ENCODE measurements around the gene TSKU. TPM values are rescaled to one million over a fixed set of nuclear protein-coding genes. Genes with fewer than 3 reads are reported as not detected.
"Not testable (repeated sequence)": the region's sequence is repeated elsewhere in the genome, so short reads cannot be mapped to it uniquely, and the experiment has no call there.

The TSKU gene
- total RNA-seq, 1 donor from 2014 or later, result 59.5 TPM

DNA sequence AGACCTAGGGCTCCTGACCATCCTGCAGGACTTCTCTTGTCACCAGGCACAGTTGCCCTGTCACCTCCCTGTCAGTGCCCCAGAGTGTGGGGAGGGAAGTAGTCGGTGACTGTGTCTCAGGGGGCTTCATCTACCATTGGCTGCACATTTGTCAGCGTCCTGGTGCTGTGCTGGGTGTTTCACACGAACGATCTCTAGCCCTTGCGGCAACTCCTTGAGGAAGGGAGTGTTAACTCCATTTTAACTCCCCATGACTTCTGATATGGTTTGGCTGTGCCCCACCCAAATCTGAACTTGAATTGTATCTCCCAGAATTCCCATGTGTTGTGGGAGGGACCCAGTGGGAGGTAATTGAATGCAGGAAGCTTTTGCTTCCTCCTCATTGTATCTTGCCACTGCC is 7.1 kb downstream of the TSKU start:
- Histone ChIP-seq H3K4me3 (ENCODE audit: low read depth, low read length) (no peak overlapping the region), H3K36me3 (ENCODE audit: control insufficient read depth, insufficient read depth, low read length) (no peaks in the 10 kb centered on the region), H3K27me3 (ENCODE audit: control insufficient read depth, insufficient read depth, low read length) (no peaks in the 10 kb centered on the region)
- no peak for DNase-seq (ENCODE audit: low read depth)
- TF ChIP-seq, protein P1, sequence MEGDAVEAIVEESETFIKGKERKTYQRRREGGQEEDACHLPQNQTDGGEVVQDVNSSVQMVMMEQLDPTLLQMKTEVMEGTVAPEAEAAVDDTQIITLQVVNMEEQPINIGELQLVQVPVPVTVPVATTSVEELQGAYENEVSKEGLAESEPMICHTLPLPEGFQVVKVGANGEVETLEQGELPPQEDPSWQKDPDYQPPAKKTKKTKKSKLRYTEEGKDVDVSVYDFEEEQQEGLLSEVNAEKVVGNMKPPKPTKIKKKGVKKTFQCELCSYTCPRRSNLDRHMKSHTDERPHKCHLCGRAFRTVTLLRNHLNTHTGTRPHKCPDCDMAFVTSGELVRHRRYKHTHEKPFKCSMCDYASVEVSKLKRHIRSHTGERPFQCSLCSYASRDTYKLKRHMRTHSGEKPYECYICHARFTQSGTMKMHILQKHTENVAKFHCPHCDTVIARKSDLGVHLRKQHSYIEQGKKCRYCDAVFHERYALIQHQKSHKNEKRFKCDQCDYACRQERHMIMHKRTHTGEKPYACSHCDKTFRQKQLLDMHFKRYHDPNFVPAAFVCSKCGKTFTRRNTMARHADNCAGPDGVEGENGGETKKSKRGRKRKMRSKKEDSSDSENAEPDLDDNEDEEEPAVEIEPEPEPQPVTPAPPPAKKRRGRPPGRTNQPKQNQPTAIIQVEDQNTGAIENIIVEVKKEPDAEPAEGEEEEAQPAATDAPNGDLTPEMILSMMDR (IDR thresholded peaks at IDR 0.05; ENCODE audit: insufficient read depth, low read length, poor library complexity, severe bottlenecking), result no peak

DNA sequence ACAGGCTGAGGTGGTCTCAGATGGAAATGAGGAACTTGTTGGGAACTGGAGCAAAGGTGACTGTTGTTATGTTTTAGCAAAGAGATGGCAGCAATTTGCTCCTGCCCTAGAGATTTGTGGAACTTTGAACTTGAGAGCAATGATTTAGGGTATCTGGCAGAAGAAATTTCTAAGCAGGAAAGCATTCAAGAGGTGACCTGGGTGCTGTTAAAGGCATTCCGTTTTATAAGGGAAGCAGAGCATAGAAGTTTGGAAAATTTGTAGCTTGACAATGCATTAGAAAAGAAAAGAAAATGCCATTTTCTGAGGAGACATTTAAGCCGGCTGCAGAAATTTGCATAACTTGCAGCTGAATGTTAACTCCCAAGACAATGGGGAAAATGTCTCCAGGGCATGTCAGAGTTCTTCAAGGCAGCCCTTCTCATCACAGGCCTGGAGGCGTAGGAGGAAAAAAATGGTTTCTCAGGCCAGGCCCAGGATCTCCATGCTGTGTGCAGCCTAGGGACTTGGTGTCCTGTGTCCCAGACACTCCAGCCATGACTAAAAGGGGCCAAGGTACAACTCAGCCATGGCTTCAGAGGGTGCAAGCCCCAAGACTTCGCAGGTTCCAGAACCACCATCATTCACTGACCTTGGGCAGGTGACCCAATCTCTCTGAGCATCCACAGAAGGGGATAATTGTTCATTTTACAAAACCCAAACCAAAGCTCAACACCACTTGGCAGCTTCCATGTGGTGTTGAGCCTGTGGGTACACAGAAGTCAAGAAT is 8.0 kb downstream of the TSKU start:
- not testable (repeated sequence) for H3K36me3 ChIP-seq (ENCODE audit: control insufficient read depth, insufficient read depth, low read length); H3K4me3 ChIP-seq (ENCODE audit: low read depth, low read length); H3K27me3 ChIP-seq (ENCODE audit: control insufficient read depth, insufficient read depth, low read length); DNase-seq (ENCODE audit: low read depth)

DNA sequence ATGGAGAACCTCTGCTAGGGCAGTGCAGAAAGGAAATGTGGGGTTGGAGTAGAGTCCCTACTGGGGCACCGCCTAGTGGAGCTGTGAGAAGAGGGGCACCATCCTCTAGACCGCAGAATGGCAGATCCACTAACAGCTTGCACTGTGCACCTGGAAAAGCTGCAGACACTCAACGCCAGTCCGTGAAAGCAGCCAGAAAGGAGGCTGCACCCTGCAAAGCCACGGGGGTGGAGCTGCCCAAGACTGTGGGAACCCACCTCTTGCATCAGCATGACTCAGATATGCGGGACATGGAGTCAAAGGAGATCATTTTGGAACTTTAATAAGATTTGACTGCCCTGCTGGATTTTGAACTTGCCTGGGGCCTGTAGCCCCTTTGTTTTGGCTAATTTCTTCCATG is 8.7 kb downstream of the TSKU start:
- no peaks in the 10 kb centered on the region for H3K27me3 ChIP-seq (ENCODE audit: control insufficient read depth, insufficient read depth, low read length)
- no peaks in the 10 kb centered on the region for H3K36me3 ChIP-seq (ENCODE audit: control insufficient read depth, insufficient read depth, low read length)
- TF ChIP-seq, protein P1 (IDR thresholded peaks at IDR 0.05; ENCODE audit: insufficient read depth, low read length, poor library complexity, severe bottlenecking), result no peak
- DNase-seq (ENCODE audit: low read depth), result no peak
- no peak overlapping the region for H3K4me3 ChIP-seq (ENCODE audit: low read depth, low read length)

DNA sequence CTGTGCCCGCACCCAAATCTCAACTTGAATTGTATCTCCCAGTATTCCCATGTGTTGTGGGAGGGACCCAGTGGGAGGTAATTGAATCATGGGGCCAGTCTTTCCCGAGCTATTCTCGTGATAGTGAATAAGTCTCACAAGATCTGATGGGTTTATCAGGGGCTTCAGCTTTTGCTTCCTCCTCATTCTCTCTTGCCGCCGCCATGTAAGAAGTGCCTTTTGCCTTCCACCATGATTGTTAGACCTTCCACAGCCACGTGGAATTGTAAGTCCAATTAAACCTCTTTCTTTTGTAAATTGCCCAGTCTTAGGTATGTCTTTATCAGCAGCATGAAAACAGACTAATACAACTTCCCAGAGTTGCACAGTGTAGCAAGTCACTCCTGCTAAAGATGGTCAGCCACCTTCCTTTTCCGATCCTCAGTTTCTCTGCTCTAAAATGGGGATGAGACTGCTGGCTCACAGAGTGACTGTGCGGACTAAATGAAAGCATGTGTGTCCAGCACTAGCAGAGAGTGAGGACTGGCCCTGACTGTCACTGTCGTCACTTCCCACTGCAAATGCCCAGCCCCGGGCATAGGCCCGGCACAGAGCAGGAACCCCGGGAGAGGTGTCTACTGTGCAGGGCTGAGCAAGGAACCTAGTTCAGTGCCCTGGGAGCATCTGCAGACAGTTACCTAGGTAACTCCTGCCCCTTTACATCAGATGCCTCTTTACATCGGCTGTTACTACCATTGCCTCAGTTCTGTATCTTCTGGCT is 9.5 kb downstream of the TSKU start:
- DNase-seq (ENCODE audit: low read depth), result no peak
- TF ChIP-seq, protein P1 (IDR thresholded peaks at IDR 0.05; ENCODE audit: insufficient read depth, low read length, poor library complexity, severe bottlenecking), result no peak
- no peaks in the 10 kb centered on the region for H3K27me3 ChIP-seq (ENCODE audit: control insufficient read depth, insufficient read depth, low read length)
- H3K4me3 ChIP-seq (ENCODE audit: low read depth, low read length), result no peak overlapping the region
- no peaks in the 10 kb centered on the region for H3K36me3 ChIP-seq (ENCODE audit: control insufficient read depth, insufficient read depth, low read length)

DNA sequence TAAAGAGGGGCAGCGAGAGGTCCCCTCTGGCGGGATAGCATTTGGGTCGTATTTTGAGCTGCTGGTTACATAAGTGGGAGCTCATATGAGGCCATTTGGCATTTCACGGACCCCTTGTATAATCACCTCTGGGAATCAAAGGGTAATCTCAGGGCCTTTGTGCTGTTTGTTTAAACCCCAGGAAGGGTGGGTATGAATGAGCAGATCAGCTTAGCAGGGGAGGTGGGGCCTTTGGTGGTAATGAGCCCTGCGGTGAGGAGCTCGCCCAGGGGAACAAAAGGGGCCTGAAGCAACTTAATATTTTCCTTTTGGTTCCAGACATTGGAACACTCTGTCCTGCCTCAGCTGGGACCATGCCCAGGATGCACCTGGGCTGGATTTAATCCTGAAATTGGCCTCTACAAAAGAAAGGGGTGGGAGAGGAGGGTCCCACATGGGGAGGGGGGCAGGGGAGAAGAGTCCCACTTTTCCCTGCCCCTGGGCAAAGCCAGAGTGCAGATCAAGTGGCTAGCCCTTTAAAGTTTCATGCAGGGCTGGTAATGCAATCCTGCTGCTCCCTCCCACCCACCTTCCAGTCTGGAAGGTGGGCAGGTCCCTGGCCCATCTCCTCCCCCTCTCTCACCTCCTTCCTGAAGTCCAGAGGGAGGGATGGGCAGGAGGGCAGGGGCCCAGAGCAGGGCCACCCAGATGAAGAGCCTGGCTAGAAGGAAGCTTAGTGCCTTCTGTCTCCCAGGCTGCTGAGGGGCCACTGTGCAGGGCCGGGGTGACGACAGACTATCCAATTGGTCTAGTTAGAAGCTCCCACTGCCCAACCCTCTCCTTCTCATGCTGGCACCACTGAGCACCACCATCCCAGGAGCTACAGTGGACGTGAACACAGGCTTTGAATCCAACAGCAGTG is 10.5 kb downstream of the TSKU start:
- no peaks in the 10 kb centered on the region for H3K27me3 ChIP-seq (ENCODE audit: control insufficient read depth, insufficient read depth, low read length)
- H3K4me3 ChIP-seq (ENCODE audit: low read depth, low read length), result no peak overlapping the region
- TF ChIP-seq, protein P1 (IDR thresholded peaks at IDR 0.05; ENCODE audit: insufficient read depth, low read length, poor library complexity, severe bottlenecking), result no peak
- no peaks in the 10 kb centered on the region for H3K36me3 ChIP-seq (ENCODE audit: control insufficient read depth, insufficient read depth, low read length)
- no peak for DNase-seq (ENCODE audit: low read depth)
